ENCODE measurements around the gene CARHSP1.

Gene CARHSP1

GRCh38 chr16:8899709-8900317, 31.0 kb upstream of the CARHSP1 start:
- Histone ChIP-seq H3K9me3 (no peaks in the 10 kb centered on the region), H3K4me1 (no peaks in the 10 kb centered on the region), H3K27ac (no peak overlapping the region), H3K27me3 (no peaks in the 10 kb centered on the region), H3K4me3 (no peak overlapping the region), H3K36me3 (peaks cover 97 to 100% (median 97%) of the 10 kb centered on the region in 3 donors)
- no peak for TF ChIP-seq CTCF (IDR thresholded peaks at IDR 0.05)
- intact Hi-C loops (cut with DNase I; ENCODE audit: low total_unique reads) = no loop called here
- no peak for DNase-seq

GRCh38 chr16:8898660-8899318, 30.0 kb upstream of the CARHSP1 start:
- H3K4me3 ChIP-seq = no peak overlapping the region
- no peaks in the 10 kb centered on the region for H3K9me3 ChIP-seq
- intact Hi-C loops (cut with DNase I; ENCODE audit: low total_unique reads) = no loop called here
- H3K36me3 ChIP-seq = peaks cover 97 to 100% (median 99%) of the 10 kb centered on the region in 3 donors
- H3K27ac ChIP-seq = no peak overlapping the region
- no peaks in the 10 kb centered on the region for H3K4me1 ChIP-seq
- H3K27me3 ChIP-seq = no peaks in the 10 kb centered on the region
- no peak for TF ChIP-seq CTCF (IDR thresholded peaks at IDR 0.05)
- DNase-seq = no peak

- Histone ChIP-seq H3K4me1 (no peaks in the 10 kb centered on the region), H3K9me3 (no peaks in the 10 kb centered on the region), H3K36me3 (peaks cover 82 to 100% (median 88%) of the 10 kb centered on the region in 3 donors), H3K27ac (no peak overlapping the region), H3K27me3 (no peaks in the 10 kb centered on the region), H3K4me3 (no peak overlapping the region)
- intact Hi-C loops (cut with DNase I; ENCODE audit: low total_unique reads) = no loop called here
- no peak for TF ChIP-seq CTCF (IDR thresholded peaks at IDR 0.05)
- peak in 1 of 2 donors; percentile 55 for DNase-seq
Observed at GRCh38 chr16:8894736-8895334, 26.0 kb upstream of the CARHSP1 start.

- H3K27me3 ChIP-seq = no peaks in the 10 kb centered on the region
- H3K4me3 ChIP-seq = no peak overlapping the region
- peaks cover 75 to 100% (median 87%) of the 10 kb centered on the region in 3 donors for H3K36me3 ChIP-seq
- no peak overlapping the region for H3K27ac ChIP-seq
- peak in 1 of 2 donors; percentile 63 for DNase-seq
- TF ChIP-seq CTCF (IDR thresholded peaks at IDR 0.05) = no peak
- intact Hi-C loops (cut with DNase I; ENCODE audit: low total_unique reads) = no loop called here
- no peaks in the 10 kb centered on the region for H3K9me3 ChIP-seq
- H3K4me1 ChIP-seq = no peaks in the 10 kb centered on the region
Observed at GRCh38 chr16:8893976-8894690, 25.3 kb upstream of the CARHSP1 start.

- no peak for DNase-seq
- intact Hi-C loops (cut with DNase I; ENCODE audit: low total_unique reads) = no loop called here
Observed at GRCh38 chr16:8893426-8893825, 24.6 kb upstream of the CARHSP1 start.

More at GRCh38 chr16:8893426-8893825, 24.6 kb upstream of the CARHSP1 start:
- TF ChIP-seq CTCF (IDR thresholded peaks at IDR 0.05) = no peak
- H3K36me3 ChIP-seq = peaks cover 68 to 95% (median 80%) of the 10 kb centered on the region in 3 donors
- no peaks in the 10 kb centered on the region for H3K27me3 ChIP-seq
- no peak overlapping the region for H3K4me3 ChIP-seq
- H3K9me3 ChIP-seq = no peaks in the 10 kb centered on the region
- H3K4me1 ChIP-seq = peaks cover 0 to 2% (median 0%) of the 10 kb centered on the region in 4 donors
- no peak overlapping the region for H3K27ac ChIP-seq
